ENCODE results near the gene PRMT1. TPM values are rescaled to one million over a fixed set of nuclear protein-coding genes. Genes with fewer than 3 reads are reported as not detected.

PRMT1 gene
- total RNA-seq, 6 experiments from 2014 or later = 25.3 to 63.2 (median 39.9) TPM

- H3K36me3 ChIP-seq = no peaks in the 10 kb centered on the region
- DNase-seq = no peak
- no peak overlapping the region for H3K4me3 ChIP-seq
- peaks cover 0 to under 1% (median 0%) of the 10 kb centered on the region in 4 donors for H3K4me1 ChIP-seq
- no peak overlapping the region for H3K27ac ChIP-seq
- TF ChIP-seq, protein P1, sequence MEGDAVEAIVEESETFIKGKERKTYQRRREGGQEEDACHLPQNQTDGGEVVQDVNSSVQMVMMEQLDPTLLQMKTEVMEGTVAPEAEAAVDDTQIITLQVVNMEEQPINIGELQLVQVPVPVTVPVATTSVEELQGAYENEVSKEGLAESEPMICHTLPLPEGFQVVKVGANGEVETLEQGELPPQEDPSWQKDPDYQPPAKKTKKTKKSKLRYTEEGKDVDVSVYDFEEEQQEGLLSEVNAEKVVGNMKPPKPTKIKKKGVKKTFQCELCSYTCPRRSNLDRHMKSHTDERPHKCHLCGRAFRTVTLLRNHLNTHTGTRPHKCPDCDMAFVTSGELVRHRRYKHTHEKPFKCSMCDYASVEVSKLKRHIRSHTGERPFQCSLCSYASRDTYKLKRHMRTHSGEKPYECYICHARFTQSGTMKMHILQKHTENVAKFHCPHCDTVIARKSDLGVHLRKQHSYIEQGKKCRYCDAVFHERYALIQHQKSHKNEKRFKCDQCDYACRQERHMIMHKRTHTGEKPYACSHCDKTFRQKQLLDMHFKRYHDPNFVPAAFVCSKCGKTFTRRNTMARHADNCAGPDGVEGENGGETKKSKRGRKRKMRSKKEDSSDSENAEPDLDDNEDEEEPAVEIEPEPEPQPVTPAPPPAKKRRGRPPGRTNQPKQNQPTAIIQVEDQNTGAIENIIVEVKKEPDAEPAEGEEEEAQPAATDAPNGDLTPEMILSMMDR (IDR thresholded peaks at IDR 0.05) = no peak
- no peak for TF ChIP-seq POLR2A (IDR thresholded peaks at IDR 0.05)
- no peaks in the 10 kb centered on the region for H3K9me3 ChIP-seq
- ATAC-seq = no peak
- no peaks in the 10 kb centered on the region for H3K27me3 ChIP-seq
- intact Hi-C loops (cut with DNase I) = no loop called here
- 66% methylated on average over 4 of the region's 6 CpGs for WGBS (ENCODE audit: insufficient coverage, low coverage, low lambda C conversion rate, missing lambda C conversion rate)
Observed at GRCh38 chr19:49696115-49696514, 19.0 kb downstream of the PRMT1 start.

DNA sequence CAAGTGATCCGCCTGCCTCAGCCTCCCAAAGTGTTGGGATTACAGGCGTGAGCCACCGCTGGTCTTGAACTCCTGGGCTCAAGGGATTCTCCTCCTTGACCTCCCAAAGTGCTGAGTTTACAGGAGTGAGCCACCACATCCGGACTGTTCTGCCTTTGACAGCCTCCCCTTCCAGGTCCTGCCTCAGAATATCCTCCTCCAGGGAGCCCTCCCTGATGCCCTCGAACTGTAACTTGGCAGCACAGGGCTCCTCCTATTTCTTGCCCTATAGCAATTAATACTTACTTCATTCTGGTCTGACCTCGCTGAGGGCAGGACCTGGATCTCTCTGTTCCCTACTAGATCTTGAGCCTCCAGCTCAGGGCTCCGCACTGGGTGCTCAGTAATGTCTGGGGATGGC lies 19.8 kb downstream of the PRMT1 start:
- no peak overlapping the region for H3K27ac ChIP-seq
- H3K27me3 ChIP-seq = no peaks in the 10 kb centered on the region
- H3K36me3 ChIP-seq = no peaks in the 10 kb centered on the region
- TF ChIP-seq, protein P1 (IDR thresholded peaks at IDR 0.05) = no peak
- TF ChIP-seq POLR2A (IDR thresholded peaks at IDR 0.05) = no peak
- H3K9me3 ChIP-seq = no peaks in the 10 kb centered on the region
- intact Hi-C loops (cut with DNase I) = no loop called here
- WGBS (ENCODE audit: insufficient coverage, low coverage, low lambda C conversion rate, missing lambda C conversion rate) = 84% methylated on average over 4 of the region's 7 CpGs
- no peak for DNase-seq
- no peak overlapping the region for H3K4me3 ChIP-seq
- ATAC-seq = no peak
- H3K4me1 ChIP-seq = no peaks in the 10 kb centered on the region

- Histone ChIP-seq H3K4me1 (no peaks in the 10 kb centered on the region), H3K27me3 (no peaks in the 10 kb centered on the region)
- TF ChIP-seq POLR2A (IDR thresholded peaks at IDR 0.05) = no peak
- TF ChIP-seq, protein P1 (IDR thresholded peaks at IDR 0.05) = no peak
Observed at GRCh38 chr19:49699364-49699763, 22.3 kb downstream of the PRMT1 start.

DNA sequence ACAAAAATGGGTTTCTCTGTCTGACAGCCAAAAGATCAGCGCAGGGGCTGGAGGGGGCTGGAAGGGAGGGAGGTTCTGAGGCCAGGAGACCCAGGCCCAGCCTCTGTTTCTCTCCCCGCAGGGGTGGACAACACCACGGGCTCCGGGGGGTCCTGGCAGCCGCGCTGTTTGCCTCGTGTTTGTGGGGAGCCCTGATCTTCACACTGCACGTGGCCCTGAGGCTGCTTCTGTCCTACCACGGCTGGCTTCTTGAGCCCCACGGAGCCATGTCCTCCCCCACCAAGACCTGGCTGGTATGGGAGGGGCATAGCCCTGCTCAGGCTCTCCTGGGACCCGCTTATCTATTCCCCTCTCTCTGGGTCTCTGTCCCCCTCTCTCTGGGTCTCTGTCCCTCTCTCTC lies 23.5 kb downstream of the PRMT1 start:
- no peak overlapping the region for H3K4me3 ChIP-seq
- H3K9me3 ChIP-seq = no peaks in the 10 kb centered on the region
- intact Hi-C loops (cut with DNase I) = no loop called here
- ATAC-seq = peak in 2 of 4 donors; percentile 29 to 39
- WGBS (ENCODE audit: insufficient coverage, low coverage, low lambda C conversion rate, missing lambda C conversion rate) = 29% methylated on average over 1 of the region's 11 CpGs
- H3K27ac ChIP-seq = no peak overlapping the region
- DNase-seq = no peak
- no peaks in the 10 kb centered on the region for H3K27me3 ChIP-seq
- no peaks in the 10 kb centered on the region for H3K4me1 ChIP-seq
- no peaks in the 10 kb centered on the region for H3K36me3 ChIP-seq
- TF ChIP-seq, protein P1 (IDR thresholded peaks at IDR 0.05) = no peak
- no peak for TF ChIP-seq POLR2A (IDR thresholded peaks at IDR 0.05)

More at GRCh38 chr19:49699364-49699763, 22.3 kb downstream of the PRMT1 start:
- Histone ChIP-seq H3K9me3 (no peaks in the 10 kb centered on the region), H3K27ac (no peak overlapping the region), H3K36me3 (no peaks in the 10 kb centered on the region), H3K4me3 (no peak overlapping the region)
- no peak for DNase-seq
- WGBS (ENCODE audit: insufficient coverage, low coverage, low lambda C conversion rate, missing lambda C conversion rate) = 79% methylated on average over 4 of the region's 5 CpGs
- intact Hi-C loops (cut with DNase I) = no loop called here
- ATAC-seq = no peak

DNA sequence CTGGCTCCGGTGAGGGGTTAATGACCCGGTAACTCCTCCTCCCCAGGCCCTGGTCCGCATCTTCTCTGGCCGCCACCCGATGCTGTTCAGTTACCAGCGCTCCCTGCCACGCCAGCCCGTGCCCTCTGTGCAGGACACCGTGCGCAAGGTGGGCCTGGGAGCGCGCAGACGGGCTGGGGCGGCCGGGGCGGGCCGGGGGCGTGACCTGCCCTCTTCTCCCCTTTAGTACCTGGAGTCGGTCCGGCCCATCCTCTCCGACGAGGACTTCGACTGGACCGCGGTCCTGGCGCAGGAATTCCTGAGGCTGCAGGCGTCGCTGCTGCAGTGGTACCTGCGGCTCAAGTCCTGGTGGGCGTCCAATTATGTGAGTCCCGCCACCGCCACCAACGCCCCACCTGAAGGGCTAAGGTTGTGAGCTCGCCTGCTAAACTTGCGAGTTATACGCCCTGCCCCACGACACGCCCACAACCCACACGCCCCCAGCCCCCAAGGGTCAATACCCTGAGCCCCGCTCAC lies 24.3 kb downstream of the PRMT1 start:
- WGBS (ENCODE audit: insufficient coverage, low coverage, low lambda C conversion rate, missing lambda C conversion rate) = 11% methylated on average over 22 of the region's 40 CpGs
- Histone ChIP-seq H3K4me3 (no peak overlapping the region), H3K36me3 (no peaks in the 10 kb centered on the region), H3K27me3 (no peaks in the 10 kb centered on the region), H3K27ac (no peak overlapping the region), H3K4me1 (no peaks in the 10 kb centered on the region), H3K9me3 (no peaks in the 10 kb centered on the region)
- peak in 1 of 4 donors; percentile 34 for ATAC-seq
- TF ChIP-seq POLR2A (IDR thresholded peaks at IDR 0.05) = no peak
- TF ChIP-seq, protein P1 (IDR thresholded peaks at IDR 0.05) = no peak
- DNase-seq = no peak
- intact Hi-C loops (cut with DNase I) = no loop called here

Data from right lobe of liver (tissue), 6 donors.